ENCODE measurements around the gene CARD6. TPM values are rescaled to one million over a fixed set of nuclear protein-coding genes. Genes with fewer than 3 reads are reported as not detected.

The CARD6 gene
- total RNA-seq, 1 donor from 2014 or later = not detected

GRCh38 chr5:40838086-40838485, 3.1 kb upstream of the CARD6 start:
- no peak overlapping the region for H3K27ac Mint-ChIP-seq

GRCh38 chr5:40842351-40842750, 1.2 kb downstream of the CARD6 start:
- Mint-ChIP-seq H3K36me3 (no peaks in the 10 kb centered on the region), H3K27me3 (ENCODE audit: insufficient read depth, low read depth) (peaks cover 7% of the 10 kb centered on the region), H3K27ac (no peak overlapping the region), H3K4me3 (no peak overlapping the region), H3K9me3 (no peaks in the 10 kb centered on the region), H3K4me1 (peaks cover 2% of the 10 kb centered on the region)
- no peaks in the 10 kb centered on the region for H4K20me1 ChIP-seq (ENCODE audit: low read depth)
- H3K9me3 ChIP-seq (ENCODE audit: low read depth) = no peaks in the 10 kb centered on the region
- no peaks in the 10 kb centered on the region for H3K27me3 ChIP-seq
- no peak for DNase-seq (ENCODE audit: low spot score)
- H3K4me3 ChIP-seq = no peak overlapping the region
- H3K27ac ChIP-seq = no peak overlapping the region
- no peaks in the 10 kb centered on the region for H3K4me1 ChIP-seq
- TF ChIP-seq CTCF (IDR thresholded peaks at IDR 0.05) (no peak), EZH2phosphoT487 (IDR thresholded peaks at IDR 0.05) (no peak), EZH2 (IDR thresholded peaks at IDR 0.05) (no peak)
- no peak overlapping the region for H3K4me2 ChIP-seq
- H3K36me3 ChIP-seq = no peaks in the 10 kb centered on the region
- no peaks in the 10 kb centered on the region for H3K79me2 ChIP-seq (ENCODE audit: low read depth)
- no peaks in the 10 kb centered on the region for H3F3A ChIP-seq (ENCODE audit: low read depth)
- no peak overlapping the region for H3K9ac ChIP-seq
- no peak overlapping the region for H2AFZ ChIP-seq (replicated peaks)

More at GRCh38 chr5:40838086-40838485, 3.1 kb upstream of the CARD6 start:
- Mint-ChIP-seq H3K36me3 (peaks cover 18% of the 10 kb centered on the region), H3K9me3 (no peaks in the 10 kb centered on the region), H3K4me1 (peaks cover 28% of the 10 kb centered on the region), H3K4me3 (no peak overlapping the region), H3K27me3 (ENCODE audit: insufficient read depth, low read depth) (peaks cover 4% of the 10 kb centered on the region)
- Histone ChIP-seq H3K4me3 (no peak overlapping the region), H3K27ac (no peak overlapping the region), H3K4me1 (peaks cover 15% of the 10 kb centered on the region), H3F3A (ENCODE audit: low read depth) (peaks cover 32% of the 10 kb centered on the region), H3K9me3 (ENCODE audit: low read depth) (no peaks in the 10 kb centered on the region), H3K27me3 (no peaks in the 10 kb centered on the region), H2AFZ (replicated peaks) (no peak overlapping the region), H3K4me2 (no peak overlapping the region), H3K36me3 (peaks cover 13% of the 10 kb centered on the region), H3K9ac (no peak overlapping the region), H3K79me2 (ENCODE audit: low read depth) (peaks cover 25% of the 10 kb centered on the region), H4K20me1 (ENCODE audit: low read depth) (peaks cover 16% of the 10 kb centered on the region)
- no peak for DNase-seq (ENCODE audit: low spot score)
- TF ChIP-seq EZH2 (IDR thresholded peaks at IDR 0.05) = no peak
- TF ChIP-seq CTCF (IDR thresholded peaks at IDR 0.05) = no peak
- no peak for TF ChIP-seq EZH2phosphoT487 (IDR thresholded peaks at IDR 0.05)

- no peaks in the 10 kb centered on the region for H3K36me3 ChIP-seq
- H3K27ac ChIP-seq = no peak overlapping the region
- Mint-ChIP-seq H3K27ac (no peak overlapping the region), H3K4me3 (no peak overlapping the region), H3K36me3 (no peaks in the 10 kb centered on the region), H3K4me1 (peaks cover 2% of the 10 kb centered on the region), H3K9me3 (no peaks in the 10 kb centered on the region), H3K27me3 (ENCODE audit: insufficient read depth, low read depth) (peaks cover 2% of the 10 kb centered on the region)
- DNase-seq (ENCODE audit: low spot score) = no peak
- H3K79me2 ChIP-seq (ENCODE audit: low read depth) = no peaks in the 10 kb centered on the region
- no peaks in the 10 kb centered on the region for H3K4me1 ChIP-seq
- H4K20me1 ChIP-seq (ENCODE audit: low read depth) = no peaks in the 10 kb centered on the region
- H3K27me3 ChIP-seq = no peaks in the 10 kb centered on the region
- H3K9me3 ChIP-seq (ENCODE audit: low read depth) = no peaks in the 10 kb centered on the region
- H2AFZ ChIP-seq (replicated peaks) = no peak overlapping the region
- no peak overlapping the region for H3K4me2 ChIP-seq
- no peak overlapping the region for H3K9ac ChIP-seq
- TF ChIP-seq EZH2 (IDR thresholded peaks at IDR 0.05) (no peak), EZH2phosphoT487 (IDR thresholded peaks at IDR 0.05) (no peak), CTCF (IDR thresholded peaks at IDR 0.05) (no peak)
- no peaks in the 10 kb centered on the region for H3F3A ChIP-seq (ENCODE audit: low read depth)
- no peak overlapping the region for H3K4me3 ChIP-seq
These were observed 3.4 kb downstream of the CARD6 start for GRCh38 chr5:40844565-40844964.
